Dermis microvascular lymphatic vessel endothelial cell (primary cell): Measurements from ENCODE around the gene ATP12A. TPM values are rescaled to one million over a fixed set of nuclear protein-coding genes. Genes with fewer than 3 reads are reported as not detected.
A peak's percentile ranks its signal among the peaks of the same experiment; 100 is the strongest.
"Not testable (repeated sequence)": the region's sequence is repeated elsewhere in the genome, so short reads cannot be mapped to it uniquely, and the experiment has no call there.

ENCODE experiments used
- DNase-seq, 2 donors: peaks; one replicate each; pipeline versions ENCODE4 v3.0.0 to v3.0.0-alpha.2; 2010; ENCODE audit warnings: low read depth in 2 of 2
- total RNA-seq: library from RNA; depleted of rRNA; stranded (reverse); fragments of >200 nt; gene quantifications from 2 replicates; pipeline ENCODE4 v1.2.1, GENCODE V29; 2014

ATP12A gene
- total RNA-seq, 1 donor from 2014 or later, result not detected

DNA sequence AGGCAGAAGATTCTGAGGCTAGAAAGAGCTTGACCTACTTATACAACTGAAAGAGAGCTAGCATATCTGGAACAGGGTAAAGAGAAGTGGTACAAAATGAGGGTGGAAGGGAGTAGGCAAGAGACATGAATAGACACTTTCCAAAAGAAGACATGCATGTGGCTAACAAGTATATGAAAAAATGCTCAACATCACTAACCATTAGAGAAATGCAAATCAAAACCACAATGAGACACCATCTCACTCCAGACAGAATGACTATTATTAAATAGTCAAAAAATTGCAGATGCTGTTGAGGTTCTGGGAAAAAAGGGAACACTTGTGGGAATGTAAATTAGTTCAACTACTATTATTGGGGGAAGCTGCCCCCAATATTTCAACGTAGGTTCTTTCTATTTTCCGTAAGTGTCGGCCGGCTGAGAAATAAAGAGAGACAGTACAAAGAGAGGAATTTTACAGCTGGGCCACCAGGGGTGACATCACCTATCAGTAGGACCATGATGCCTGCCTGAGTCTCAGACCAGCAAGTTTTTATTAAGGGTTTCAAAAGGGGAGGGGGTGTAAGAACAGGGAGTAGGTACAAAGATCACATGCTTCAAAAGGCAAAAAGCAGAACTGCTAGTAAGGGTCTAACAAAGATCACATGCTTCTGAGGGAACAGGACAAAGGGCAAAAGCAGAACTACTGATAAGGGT, 50.8 kb downstream of the ATP12A start:
- DNase-seq, result not testable (repeated sequence)

DNA sequence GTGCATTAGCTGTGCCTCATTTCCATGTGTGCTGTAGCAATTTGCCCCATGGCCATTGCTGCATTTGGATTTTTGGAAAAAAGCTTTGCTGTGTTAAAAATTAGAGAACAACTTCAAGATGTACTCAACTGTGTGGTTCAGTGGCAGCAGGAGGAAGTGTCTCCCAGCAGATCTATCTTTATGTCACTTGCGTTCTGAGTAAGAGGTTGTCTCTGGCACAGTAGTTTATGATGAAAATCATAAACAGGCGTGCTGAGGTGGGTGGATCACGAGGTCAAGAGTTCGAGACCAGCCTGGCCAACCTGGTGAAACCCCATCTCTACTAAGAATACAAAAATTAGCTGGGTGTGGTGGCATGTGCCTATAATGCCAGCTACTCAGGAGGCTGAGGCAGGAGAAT, 54.7 kb downstream of the ATP12A start:
- no peak for DNase-seq

DNA sequence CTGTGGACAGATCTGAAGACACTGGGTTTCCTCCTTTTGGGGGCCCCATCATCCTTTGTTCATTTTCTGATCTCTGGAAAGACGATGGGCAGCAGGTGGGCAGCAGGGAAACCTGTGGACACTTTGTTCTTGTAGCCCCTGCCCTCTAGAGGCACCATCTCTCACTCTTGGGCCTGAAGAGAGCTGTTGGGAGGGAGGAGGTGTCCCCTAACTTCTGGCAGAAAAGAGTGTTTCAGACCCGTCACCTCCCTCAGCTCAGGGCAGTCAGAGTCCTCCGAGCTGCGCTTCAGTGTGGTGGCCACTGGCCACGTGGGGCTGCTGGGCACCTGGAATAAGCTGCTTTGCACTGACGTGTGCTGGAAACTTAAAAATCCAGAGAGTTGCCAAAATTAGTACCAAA, 56.8 kb downstream of the ATP12A start:
- no peak for DNase-seq

DNA sequence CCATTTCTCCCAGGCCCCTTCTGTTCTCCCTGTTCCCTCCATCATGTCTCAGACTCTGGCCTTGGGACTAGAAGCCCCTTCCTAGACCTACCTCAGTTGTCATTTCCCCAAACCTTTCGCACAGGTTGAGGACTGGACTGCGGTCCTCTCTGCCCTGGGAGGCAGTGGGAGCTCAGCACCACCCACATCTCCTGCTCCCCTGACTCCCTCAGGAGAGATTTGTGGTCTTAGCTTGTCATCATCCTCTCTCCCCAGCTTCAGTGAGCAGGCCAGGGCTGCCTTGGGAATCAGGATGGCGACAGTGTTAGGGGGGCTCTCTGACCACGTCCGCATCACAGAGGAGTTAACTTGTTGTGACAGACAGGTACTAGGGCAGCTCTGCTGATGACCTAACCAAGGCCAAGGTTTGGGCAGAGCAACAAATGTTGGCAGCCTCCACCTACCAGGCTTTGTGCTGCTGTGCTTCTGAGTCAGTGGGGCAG, 58.2 kb downstream of the ATP12A start:
- DNase-seq, result no peak

DNA sequence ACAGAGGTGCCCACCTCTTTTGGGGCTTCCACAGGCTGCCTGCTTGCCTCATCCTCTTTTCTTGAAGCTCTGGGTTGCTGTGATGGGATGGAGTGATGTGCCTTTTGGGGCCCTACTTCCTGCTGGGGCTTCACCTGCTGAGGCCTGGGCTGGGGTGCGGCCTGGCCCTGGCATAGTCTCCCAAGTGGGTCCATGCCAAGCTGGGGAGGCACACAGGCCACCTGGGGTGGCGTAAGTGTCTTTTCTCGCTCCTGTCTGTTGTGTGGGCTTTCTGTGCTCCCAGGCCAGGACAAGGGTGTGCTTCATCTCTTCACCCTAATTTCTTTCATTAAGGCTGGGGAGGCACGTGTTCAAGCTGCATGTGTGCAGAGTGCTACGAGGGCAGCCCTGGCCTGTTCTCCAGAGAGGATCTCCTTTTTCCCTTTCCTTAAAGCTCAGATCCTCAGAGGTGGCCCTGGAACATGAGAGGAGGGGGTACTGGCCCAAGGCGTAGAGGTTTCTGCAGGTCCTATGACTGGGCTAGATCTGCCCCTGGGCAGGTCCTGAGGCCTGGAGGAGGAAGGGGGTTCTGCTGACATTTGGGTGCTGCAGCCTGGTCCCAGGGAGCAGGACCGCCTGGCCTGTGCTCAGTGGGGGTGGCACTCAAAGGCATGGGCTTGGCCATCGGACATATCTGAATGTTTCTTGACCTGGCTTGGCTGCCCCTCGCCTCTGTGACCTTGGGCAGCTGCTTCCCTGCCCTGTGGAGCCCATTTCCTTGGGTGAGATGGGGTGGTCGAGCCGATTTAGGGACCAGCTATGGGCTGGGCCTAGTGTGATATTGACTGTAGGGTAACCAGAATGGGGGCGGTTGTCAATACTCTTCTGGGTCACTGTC, 60.0 kb downstream of the ATP12A start:
- no peak for DNase-seq

DNA sequence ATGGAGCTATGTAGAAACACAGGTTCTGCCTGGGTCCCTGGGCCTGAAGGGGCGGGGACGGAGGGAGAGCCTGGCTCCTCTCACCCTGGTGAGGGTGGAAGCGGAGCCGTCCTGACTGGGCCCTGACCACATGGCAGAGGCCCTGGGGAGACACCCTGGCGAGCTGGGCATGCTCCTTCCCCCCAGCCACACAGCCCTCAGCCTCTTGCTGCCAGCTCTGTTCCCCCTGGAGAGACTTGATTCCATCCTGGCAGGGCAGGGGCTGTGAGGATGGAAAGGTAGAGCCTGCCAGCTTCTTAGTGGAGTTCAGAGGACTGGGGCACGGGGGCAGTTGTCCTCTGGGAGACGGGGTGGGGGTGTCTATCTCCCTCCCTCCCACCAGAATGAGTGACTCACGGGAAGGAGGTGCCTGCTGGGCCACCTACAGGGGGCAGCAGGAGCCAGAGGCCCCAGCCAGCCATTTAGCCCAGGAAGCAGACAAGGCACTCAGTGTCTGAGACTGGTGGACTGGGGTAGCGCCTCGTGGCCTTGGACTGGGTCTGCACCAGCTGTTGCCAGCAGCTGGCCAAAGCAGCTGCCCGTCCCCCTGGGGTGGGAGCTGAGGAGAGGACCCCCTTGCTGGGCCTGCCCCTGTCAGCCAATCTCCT, 60.9 kb downstream of the ATP12A start:
- DNase-seq, result no peak

DNA sequence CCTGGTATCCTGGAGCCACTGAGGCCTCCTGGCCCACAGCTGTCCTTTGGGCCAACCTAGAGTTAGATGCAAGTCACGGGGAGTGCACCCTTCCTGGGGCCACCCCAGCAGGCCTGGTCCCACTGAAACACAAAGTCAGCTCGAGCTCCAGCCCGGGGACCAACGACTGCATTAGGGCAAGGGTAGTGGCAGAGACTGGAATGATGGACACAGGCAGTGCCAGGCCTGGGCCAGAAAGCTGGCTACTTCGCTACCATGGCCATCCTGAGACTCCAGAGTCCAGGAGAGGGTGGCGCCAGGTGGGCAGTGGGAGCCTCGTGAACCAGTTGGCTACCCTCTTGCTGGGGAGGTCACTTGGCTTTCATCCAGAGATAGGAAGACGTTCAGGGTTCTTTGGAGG, 61.6 kb downstream of the ATP12A start:
- no peak for DNase-seq

DNA sequence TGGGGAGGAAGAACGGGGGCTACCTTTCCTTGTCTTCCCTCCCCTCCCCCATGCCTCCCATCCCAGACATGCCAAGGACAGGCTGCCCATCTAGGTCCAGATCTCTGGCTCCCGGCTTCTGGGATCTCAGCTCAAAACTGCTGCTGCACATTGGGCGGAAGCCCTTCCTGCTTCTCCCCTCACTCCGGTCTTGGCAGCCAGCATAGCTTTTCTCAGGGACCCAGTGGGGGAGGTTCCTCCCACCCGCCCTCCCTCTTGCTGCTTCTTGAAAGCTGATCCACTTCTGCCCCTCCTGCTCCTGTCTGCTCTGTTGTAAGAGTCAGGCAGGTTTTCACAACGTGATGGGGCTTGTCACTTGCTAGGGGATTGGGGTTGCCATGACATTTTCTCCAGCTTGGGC, 62.1 kb downstream of the ATP12A start:
- no peak for DNase-seq

DNA sequence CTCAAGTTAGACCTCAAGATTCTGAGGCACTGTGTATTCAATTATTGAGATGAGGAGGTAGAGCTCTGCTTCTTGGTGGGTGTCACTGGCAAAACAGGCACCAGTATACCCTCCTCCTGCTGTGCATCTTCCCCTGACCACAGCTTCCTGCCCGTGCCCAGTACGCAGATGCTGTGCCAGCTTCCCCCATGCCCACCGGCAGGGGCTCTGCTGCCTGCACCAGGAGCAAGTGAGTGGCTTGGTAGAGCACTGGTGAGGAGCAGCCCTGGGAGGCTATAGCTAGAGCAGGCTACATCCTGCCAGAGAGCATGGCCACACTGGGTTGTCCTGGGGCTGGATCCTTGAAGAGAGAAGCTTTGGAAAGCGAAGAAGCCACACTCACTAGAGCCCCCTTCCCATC, 62.8 kb downstream of the ATP12A start:
- DNase-seq, result no peak

DNA sequence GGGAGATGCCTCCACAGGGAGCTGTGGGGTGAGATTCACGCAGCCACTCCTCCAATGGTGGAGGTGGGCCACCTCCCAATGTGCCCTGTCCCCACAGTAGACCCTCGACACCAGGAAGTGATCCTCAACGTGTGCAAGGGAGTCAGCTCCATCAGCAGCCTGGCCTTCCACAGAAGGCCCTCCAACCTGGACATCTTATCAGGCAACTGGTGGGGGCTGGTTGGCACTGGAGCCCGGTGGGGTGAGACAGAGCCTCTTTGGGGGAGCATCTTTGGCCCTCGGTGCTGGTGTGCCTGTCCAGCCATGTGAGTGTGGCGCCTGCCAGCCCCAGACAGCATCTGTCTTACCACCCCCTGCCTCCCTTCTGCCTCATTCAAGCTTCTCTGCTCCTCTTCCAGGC, 64.0 kb downstream of the ATP12A start:
- DNase-seq, result no peak

DNA sequence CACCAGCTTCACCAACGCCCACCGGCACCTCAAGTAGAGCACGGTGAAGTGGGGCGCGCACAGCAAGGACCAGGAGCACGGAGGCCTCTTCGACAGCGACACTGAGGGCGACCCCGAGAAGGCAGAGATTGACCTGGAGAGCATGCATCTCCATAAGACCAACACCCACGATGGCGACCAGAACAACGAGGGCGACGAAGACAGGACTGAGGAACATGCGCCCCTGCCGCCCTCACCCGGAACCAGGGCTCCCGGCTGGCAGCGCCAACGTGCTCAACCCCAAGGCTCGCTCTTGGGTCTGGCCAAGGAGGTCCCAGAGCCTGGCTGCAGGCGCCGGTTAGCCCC, 65.3 kb downstream of the ATP12A start:
- DNase-seq, result no peak

DNA sequence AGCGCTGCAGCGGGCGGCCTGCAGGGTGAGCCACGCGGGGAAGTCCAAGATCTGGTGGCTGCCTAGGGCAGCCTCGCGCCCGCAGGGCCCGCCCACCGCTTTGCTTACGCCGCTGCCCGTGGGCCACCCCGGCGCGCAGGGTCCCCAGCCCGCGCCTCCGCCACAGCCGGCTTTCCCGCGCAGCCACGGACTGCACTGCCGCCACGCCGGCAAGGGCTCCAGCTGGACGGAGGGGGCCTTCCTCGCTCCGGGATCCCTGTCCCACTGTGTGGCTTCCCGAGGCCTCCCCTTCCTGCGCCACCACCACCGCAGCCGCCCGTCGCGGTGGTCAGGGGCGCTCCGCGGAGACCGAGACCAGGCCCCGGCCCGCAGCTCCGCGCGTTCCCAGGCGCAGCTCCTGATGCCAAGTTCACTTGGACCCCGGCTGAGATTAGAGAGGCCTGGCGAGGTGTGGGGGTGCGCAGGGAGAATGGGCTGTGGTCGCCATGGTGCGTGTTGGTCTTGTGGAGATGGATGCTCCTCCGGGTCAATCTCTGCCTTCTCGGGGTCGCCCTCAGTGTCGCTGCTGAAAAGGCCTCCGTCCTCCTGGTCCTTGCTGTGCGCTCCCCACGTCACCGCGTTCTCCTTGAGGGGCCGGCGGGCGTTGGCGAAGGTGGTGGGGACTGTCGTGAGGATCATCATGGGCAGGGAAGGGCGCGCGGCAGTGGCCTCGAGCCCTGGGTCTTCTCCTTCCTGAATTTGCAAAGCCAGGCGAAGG, 65.8 kb downstream of the ATP12A start:
- DNase-seq, result no peak

DNA sequence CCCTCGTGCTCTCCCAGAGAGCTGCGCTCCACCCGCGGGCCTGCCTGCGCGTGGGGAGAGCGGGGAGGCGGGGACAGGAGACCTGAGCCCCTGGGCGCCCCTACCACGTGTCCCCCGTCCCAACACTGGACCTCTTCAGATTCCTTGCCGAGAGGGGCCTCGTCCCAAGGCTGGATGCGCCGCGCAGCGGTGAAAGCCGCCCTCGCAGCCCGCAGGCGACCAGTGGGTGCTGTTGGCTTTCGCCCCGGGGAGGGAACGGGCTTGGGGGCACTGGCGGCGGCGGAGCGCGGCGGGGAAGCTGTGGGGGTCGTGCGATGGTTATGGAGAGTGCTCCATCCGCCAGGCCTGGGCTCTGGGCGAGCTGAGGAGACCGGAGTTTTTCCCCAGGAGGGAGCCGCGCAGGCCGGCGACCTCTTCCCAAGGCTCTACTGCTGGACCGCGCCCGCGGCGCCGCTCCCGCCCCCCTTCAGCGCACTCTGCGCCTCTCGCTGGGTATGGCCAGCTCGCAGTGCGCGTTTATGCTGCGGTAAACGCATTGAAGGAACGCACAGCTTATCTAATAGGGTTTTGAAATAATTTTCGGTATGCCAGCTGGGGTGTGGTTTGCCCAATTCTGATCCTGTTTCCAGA, 66.5 kb downstream of the ATP12A start:
- peak in 1 of 2 donors; percentile 12 for DNase-seq

DNA sequence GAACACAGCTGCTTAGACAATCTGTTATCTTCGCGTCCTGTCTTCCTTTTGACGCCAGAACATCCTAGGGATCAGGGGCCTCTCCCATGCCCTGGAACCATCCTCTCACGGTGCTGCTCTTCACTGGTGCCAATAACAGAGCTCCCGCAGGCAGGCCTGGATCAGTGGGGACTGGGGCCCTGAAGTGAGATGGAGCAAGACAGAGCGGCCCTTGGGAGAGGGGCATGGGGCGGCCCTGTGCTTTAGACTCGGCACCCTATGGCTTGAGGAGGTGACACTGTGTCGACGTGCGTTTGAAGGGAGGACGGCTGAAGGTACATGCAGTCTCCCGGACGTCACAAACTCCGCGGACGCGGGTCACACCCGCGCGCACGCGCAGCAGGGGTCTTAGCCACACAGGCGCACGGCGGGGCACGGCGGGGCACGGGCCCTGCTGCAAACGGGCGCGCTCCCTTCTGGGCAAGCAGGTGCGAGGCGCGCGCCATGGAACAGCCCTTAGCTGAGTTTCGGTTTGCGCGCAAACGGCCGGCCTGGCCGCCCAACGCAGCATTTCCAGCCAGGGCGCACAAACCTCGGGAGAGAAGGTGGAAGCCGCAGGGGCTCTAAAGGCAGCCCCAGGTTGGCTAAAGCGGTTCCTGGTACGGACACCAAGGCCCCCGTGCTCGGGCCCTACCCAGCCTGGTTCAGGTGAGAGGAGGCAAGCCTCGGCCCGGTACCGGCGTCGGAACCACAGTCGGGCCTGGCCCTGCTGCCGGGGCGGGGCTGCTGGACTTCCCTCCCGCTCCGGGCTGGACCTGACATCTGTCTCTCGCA, 67.2 kb downstream of the ATP12A start:
- DNase-seq, result peak in 1 of 2 donors; percentile 12

DNA sequence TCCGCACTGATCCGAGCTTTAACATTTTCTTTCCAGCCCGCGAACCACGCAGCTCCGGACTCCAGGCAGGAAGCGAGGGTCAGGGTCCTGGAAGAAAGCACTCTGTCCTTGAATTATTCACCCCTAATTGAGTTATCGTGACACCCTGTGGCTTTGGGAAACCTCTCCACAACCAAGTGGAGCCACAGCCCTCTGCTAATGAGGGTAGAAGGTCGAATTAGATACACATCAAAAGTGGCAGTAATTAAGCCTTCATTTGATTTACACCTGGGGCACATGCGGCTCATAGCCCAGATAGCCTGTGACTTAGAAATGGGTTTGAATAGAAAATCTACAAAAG, 67.8 kb downstream of the ATP12A start:
- no peak for DNase-seq

DNA sequence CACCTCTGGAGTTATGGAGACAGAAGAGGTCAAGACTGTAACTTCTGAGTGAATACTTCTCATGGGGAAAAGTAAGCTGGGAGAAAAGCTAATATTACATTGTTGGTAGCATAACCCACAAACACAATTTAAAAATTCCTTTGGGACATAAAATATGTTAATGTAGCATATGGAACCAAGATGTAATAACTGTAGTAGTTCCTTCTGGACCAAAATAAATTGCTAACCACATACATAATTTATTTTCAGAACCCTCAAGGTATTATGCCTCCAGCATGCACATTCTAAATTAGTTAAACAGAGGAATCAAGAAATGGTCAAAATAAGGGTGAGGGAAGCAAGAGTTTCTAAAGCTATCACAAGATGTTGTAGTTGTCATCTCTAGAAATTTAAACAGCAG, 79.0 kb downstream of the ATP12A start:
- no peak for DNase-seq
